K562 (cell line): ENCODE results near the gene MYL3. TPM values are rescaled to one million over a fixed set of nuclear protein-coding genes. Genes with fewer than 3 reads are reported as not detected.

Experiments used
- polyA plus RNA-seq, 8 experiments: library from polyadenylated mRNA; depleted of rRNA in 4 of 8; stranded (reverse) in 5 of 8; unstranded in 3 of 8; fragments of >200 nt; fragmentation: Nextera tagmentation in 2 of 8; fragmentation: Illumina TruSeq in 1 of 8; extraction: Ambion mirVana in 2 of 8; extraction: Trizol in 1 of 8; gene quantifications; 2 replicates each; pipeline versions ENCODE4 v1.2.1 to v1.2.3, GENCODE V29; 2011 to 2014; ENCODE audit warnings: inconsistent platforms in 1 of 8, missing spikeins in 1 of 8
- total RNA-seq, 7 experiments: library from RNA; depleted of rRNA in 6 of 7; stranded (reverse); fragments of >200 nt in 6 of 7; fragmentation: Illumina TruSeq in 2 of 7; extraction: Trizol in 2 of 7; gene quantifications; 2 replicates each; pipeline versions ENCODE4 v1.2.1 to v1.2.3, GENCODE V29; 2011 to 2021; ENCODE audit warnings: low replicate concordance in 1 of 7
- TF ChIP-seq, protein P1 (sequence below): fragments of 450-650 bp; IDR thresholded peaks from 2 replicates; pipeline ENCODE4 v1.6.1; 2016; ENCODE audit warnings: low read depth

The MYL3 gene
- total and polyA plus RNA-seq, 9 of the 15 experiments (the other 6 are each of a cell fraction or from before 2014, with no cell fraction given) = 0.14 to 0.45 TPM; not detected in 7

DNA sequence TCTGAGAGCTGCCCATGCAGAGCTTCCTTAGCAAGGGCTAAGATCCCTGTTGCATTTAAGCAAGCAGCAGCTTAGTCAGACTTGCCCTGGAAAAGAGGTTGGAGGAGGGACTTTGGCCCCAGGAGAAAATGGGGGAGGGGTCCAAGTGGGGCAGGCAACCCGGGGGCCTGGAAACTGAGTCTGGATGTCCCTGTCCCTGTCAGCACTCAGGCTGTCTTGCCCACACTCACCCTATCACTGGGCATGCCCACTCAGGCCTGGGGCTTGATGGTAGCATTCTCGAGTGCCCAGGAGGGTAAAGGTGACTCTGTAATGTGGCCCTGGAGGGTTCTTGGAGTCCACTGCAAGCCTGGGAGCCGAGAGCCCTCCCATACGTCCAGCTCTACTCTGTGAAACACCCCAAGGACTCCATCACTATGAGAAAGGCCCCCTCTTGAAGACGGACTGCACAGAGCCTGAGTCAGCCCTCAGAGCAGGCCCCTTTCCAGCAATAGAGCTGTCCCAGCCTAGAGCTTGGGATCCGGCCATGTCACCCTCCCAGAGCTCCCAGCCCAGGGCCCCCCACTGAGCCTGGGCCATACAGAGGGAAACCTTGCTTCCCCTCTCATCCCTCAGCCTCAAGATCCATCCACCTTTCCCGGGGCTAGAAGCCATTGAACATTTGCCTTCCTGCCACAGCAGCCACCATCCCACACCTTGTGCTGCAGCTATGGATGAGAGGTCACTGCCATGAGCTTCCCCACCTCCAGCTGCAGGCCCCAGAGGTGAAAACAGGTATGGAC is 13.4 kb downstream of the MYL3 start (continued):
- TF ChIP-seq, protein P1, sequence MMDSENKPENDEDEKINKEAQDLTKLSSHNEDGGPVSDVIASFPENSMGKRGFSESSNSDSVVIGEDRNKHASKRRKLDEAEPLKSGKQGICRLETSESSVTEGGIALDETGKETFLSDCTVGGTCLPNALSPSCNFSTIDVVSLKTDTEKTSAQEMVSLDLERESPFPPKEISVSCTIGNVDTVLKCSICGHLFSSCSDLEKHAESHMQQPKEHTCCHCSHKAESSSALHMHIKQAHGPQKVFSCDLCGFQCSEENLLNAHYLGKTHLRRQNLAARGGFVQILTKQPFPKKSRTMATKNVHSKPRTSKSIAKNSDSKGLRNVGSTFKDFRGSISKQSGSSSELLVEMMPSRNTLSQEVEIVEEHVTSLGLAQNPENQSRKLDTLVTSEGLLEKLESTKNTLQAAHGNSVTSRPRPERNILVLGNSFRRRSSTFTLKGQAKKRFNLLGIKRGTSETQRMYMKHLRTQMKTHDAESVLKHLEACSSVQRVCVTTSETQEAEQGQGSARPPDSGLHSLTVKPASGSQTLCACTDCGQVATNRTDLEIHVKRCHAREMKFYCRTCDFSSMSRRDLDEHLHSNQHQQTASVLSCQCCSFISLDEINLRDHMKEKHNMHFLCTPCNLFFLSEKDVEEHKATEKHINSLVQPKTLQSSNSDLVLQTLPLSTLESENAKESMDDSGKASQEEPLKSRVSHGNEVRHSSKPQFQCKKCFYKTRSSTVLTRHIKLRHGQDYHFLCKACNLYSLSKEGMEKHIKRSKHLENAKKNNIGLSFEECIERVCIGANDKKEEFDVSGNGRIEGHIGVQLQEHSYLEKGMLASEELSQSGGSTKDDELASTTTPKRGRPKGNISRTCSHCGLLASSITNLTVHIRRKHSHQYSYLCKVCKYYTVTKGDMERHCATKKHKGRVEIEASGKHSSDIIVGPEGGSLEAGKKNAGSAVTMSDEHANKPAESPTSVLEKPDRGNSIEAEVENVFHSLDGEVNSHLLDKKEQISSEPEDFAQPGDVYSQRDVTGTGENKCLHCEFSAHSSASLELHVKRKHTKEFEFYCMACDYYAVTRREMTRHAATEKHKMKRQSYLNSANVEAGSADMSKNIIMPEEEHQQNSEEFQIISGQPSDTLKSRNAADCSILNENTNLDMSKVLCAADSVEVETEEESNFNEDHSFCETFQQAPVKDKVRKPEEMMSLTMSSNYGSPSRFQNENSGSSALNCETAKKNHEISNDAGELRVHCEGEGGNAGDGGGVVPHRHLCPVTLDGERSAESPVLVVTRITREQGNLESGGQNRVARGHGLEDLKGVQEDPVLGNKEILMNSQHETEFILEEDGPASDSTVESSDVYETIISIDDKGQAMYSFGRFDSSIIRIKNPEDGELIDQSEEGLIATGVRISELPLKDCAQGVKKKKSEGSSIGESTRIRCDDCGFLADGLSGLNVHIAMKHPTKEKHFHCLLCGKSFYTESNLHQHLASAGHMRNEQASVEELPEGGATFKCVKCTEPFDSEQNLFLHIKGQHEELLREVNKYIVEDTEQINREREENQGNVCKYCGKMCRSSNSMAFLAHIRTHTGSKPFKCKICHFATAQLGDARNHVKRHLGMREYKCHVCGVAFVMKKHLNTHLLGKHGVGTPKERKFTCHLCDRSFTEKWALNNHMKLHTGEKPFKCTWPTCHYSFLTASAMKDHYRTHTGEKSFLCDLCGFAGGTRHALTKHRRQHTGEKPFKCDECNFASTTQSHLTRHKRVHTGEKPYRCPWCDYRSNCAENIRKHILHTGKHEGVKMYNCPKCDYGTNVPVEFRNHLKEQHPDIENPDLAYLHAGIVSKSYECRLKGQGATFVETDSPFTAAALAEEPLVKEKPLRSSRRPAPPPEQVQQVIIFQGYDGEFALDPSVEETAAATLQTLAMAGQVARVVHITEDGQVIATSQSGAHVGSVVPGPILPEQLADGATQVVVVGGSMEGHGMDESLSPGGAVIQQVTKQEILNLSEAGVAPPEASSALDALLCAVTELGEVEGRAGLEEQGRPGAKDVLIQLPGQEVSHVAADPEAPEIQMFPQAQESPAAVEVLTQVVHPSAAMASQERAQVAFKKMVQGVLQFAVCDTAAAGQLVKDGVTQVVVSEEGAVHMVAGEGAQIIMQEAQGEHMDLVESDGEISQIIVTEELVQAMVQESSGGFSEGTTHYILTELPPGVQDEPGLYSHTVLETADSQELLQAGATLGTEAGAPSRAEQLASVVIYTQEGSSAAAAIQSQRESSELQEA = no peak
- TF ChIP-seq, all 486 proteins: peak for 0
